CD4-positive, alpha-beta T cell treated with Interleukin-2 at 100 ng/mL for 4 hours (primary cell): ENCODE data around the gene TMEM44.
"Not testable (repeated sequence)": the region's sequence is repeated elsewhere in the genome, so short reads cannot be mapped to it uniquely, and the experiment has no call there.

Experiments used
- DNase-seq: peaks from one replicate; pipeline ENCODE4 v3.0.0-alpha.2; 2020; ENCODE audit warnings: low spot score

Gene TMEM44

GRCh38 chr3:194554473-194555123 lies 78.6 kb downstream of the TMEM44 start:
- no peak for DNase-seq

- no peak for DNase-seq
These were observed 80.8 kb downstream of the TMEM44 start for GRCh38 chr3:194552327-194552949.

- DNase-seq = no peak
These were observed 83.4 kb downstream of the TMEM44 start for GRCh38 chr3:194549853-194550252.

GRCh38 chr3:194548346-194549321 lies 84.6 kb downstream of the TMEM44 start:
- DNase-seq = no peak

- DNase-seq = no peak
These were observed 86.2 kb downstream of the TMEM44 start for GRCh38 chr3:194547042-194547441.

- DNase-seq = not testable (repeated sequence)
These were observed 87.7 kb downstream of the TMEM44 start for GRCh38 chr3:194545538-194545937.

GRCh38 chr3:194543550-194543949 lies 89.7 kb downstream of the TMEM44 start:
- no peak for DNase-seq

GRCh38 chr3:194541483-194541882 lies 91.7 kb downstream of the TMEM44 start:
- DNase-seq = no peak

- no peak for DNase-seq
These were observed 92.8 kb downstream of the TMEM44 start for GRCh38 chr3:194540274-194540905.

- no peak for DNase-seq
These were observed 93.7 kb downstream of the TMEM44 start for GRCh38 chr3:194539498-194539897.

- DNase-seq = no peak
These were observed 95.4 kb downstream of the TMEM44 start for GRCh38 chr3:194537732-194538247.
